Right atrium auricular region (tissue), 2 donors: ENCODE results near the gene ADRM1. TPM values are rescaled to one million over a fixed set of nuclear protein-coding genes. Genes with fewer than 3 reads are reported as not detected.

Experiments used
- DNase-seq: peaks from one replicate; pipeline ENCODE4 v3.0.0-alpha.2; 2019; ENCODE audit warnings: low spot score
- H3K27ac ChIP-seq, 2 donors: fragments of 200-600 bp; sonication (generic); 1 replicate in 1 of 2; 2 replicates in 1 of 2; pipeline ENCODE4 v1.5.1; 2016 to 2019
- H3K27me3 ChIP-seq, 2 donors: fragments of 200-600 bp; sonication (generic); one replicate each; pipeline versions ENCODE4 v1.5.1 to v1.6.0; 2017 to 2019
- H3K36me3 ChIP-seq: fragments of 200-600 bp; sonication (generic); one replicate; pipeline ENCODE4 v1.5.1; 2016
- H3K4me1 ChIP-seq, 2 donors: fragments of 200-600 bp; sonication (generic); one replicate each; pipeline versions ENCODE4 v1.5.1 to v1.6.0; 2017 to 2019
- H3K4me3 ChIP-seq, 2 donors: fragments of 200-600 bp; sonication (generic); 1 replicate in 1 of 2; 2 replicates in 1 of 2; pipeline ENCODE4 v1.5.1; 2017 to 2019; ENCODE audit warnings: mild to moderate bottlenecking in 1 of 2, moderate library complexity in 1 of 2
- H3K9me3 ChIP-seq, 2 donors: fragments of 200-600 bp; sonication (generic); one replicate each; pipeline ENCODE4 v1.5.1; 2019
- total RNA-seq, 2 donors: library from RNA; depleted of rRNA; stranded (reverse); fragments of >200 nt; gene quantifications; one replicate each; pipeline ENCODE4 v1.1.0, GENCODE V29; 2016
- TF ChIP-seq, protein P1 (sequence below), 2 donors: fragments of 200-600 bp; sonication (generic); IDR thresholded peaks; one replicate each; pipeline ENCODE4 v1.5.1; 2019; ENCODE audit warnings: antibody characterized with exemption in 2 of 2

ADRM1 gene
- total RNA-seq, 2 donors from 2014 or later, result 95.9 to 128 TPM

DNA sequence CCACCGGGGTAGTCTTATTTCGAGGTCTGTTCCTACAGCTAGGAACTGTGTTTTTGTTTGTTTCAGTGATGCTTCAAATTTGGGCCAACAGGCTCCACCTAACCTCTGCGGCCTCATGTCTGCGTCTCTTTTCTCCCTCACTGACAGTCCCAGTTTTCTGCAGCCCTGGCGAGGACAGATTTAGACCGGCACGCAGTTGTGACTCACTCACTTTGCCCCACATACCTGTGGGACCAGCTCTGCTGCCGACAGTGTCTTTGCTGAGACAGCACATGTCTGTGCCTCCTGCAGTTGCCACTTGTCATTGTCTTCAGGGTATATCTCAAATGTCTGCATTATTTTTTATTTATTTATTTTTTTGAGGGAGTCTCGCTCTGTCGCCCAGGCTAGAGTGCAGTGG, 35.3 kb upstream of the ADRM1 start:
- H3K4me3 ChIP-seq, result no peak overlapping the region
- H3K4me1 ChIP-seq, result no peaks in the 10 kb centered on the region
- no peak overlapping the region for H3K27ac ChIP-seq
- H3K9me3 ChIP-seq, result no peaks in the 10 kb centered on the region
- no peak for DNase-seq
- H3K36me3 ChIP-seq, result peaks cover 54% of the 10 kb centered on the region
- no peaks in the 10 kb centered on the region for H3K27me3 ChIP-seq
- TF ChIP-seq, protein P1, sequence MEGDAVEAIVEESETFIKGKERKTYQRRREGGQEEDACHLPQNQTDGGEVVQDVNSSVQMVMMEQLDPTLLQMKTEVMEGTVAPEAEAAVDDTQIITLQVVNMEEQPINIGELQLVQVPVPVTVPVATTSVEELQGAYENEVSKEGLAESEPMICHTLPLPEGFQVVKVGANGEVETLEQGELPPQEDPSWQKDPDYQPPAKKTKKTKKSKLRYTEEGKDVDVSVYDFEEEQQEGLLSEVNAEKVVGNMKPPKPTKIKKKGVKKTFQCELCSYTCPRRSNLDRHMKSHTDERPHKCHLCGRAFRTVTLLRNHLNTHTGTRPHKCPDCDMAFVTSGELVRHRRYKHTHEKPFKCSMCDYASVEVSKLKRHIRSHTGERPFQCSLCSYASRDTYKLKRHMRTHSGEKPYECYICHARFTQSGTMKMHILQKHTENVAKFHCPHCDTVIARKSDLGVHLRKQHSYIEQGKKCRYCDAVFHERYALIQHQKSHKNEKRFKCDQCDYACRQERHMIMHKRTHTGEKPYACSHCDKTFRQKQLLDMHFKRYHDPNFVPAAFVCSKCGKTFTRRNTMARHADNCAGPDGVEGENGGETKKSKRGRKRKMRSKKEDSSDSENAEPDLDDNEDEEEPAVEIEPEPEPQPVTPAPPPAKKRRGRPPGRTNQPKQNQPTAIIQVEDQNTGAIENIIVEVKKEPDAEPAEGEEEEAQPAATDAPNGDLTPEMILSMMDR (IDR thresholded peaks at IDR 0.05), result no peak

- Histone ChIP-seq H3K4me1 (no peaks in the 10 kb centered on the region), H3K36me3 (peaks cover 54% of the 10 kb centered on the region), H3K27ac (no peak overlapping the region), H3K4me3 (no peak overlapping the region), H3K27me3 (no peaks in the 10 kb centered on the region), H3K9me3 (no peaks in the 10 kb centered on the region)
- TF ChIP-seq, protein P1 (IDR thresholded peaks at IDR 0.05), result no peak
- DNase-seq, result no peak
Observed at GRCh38 chr20:62268228-62268900, 34.4 kb upstream of the ADRM1 start.

- TF ChIP-seq, protein P1 (IDR thresholded peaks at IDR 0.05), result no peak
- Histone ChIP-seq H3K36me3 (peaks cover 51% of the 10 kb centered on the region), H3K27ac (no peak overlapping the region), H3K9me3 (no peaks in the 10 kb centered on the region), H3K27me3 (no peaks in the 10 kb centered on the region), H3K4me1 (peaks cover 0 to 4% of the 10 kb centered on the region in 2 donors), H3K4me3 (no peak overlapping the region)
- DNase-seq, result no peak
Observed at GRCh38 chr20:62269378-62269777, 33.4 kb upstream of the ADRM1 start.

DNA sequence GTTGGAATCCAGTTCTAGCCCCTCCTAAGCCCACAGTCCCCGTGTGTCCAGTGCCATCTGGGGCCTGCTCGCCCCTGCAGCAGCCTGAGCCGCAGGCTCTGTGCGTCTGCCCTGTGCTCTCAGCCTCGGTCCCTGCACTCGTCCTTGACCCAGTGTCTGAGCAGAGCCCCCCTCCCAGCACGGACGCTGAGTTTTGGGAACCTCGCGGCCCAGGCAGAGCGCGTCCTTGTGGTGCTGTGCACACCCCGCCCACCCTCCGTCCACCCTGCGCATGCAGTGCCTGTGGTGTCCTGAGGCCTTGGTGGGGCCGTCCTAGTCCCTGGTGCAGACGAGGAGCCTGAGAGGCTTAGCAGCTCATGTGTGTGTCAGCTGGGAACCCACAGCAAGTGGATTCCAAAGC, 32.9 kb upstream of the ADRM1 start:
- Histone ChIP-seq H3K27me3 (no peaks in the 10 kb centered on the region), H3K27ac (no peak overlapping the region), H3K4me3 (no peak overlapping the region), H3K9me3 (no peaks in the 10 kb centered on the region), H3K4me1 (peaks cover 0 to 8% of the 10 kb centered on the region in 2 donors), H3K36me3 (peaks cover 46% of the 10 kb centered on the region)
- DNase-seq, result no peak
- TF ChIP-seq, protein P1 (IDR thresholded peaks at IDR 0.05), result no peak

- Histone ChIP-seq H3K9me3 (no peaks in the 10 kb centered on the region), H3K27ac (no peak overlapping the region), H3K36me3 (peaks cover 37% of the 10 kb centered on the region), H3K4me1 (peaks cover 0 to 16% of the 10 kb centered on the region in 2 donors), H3K27me3 (no peaks in the 10 kb centered on the region), H3K4me3 (no peak overlapping the region)
- DNase-seq, result no peak
- TF ChIP-seq, protein P1 (IDR thresholded peaks at IDR 0.05), result no peak
Observed at GRCh38 chr20:62272200-62272599, 30.6 kb upstream of the ADRM1 start.

- Histone ChIP-seq H3K4me3 (no peak overlapping the region), H3K9me3 (no peaks in the 10 kb centered on the region), H3K4me1 (peaks cover 0 to 19% of the 10 kb centered on the region in 2 donors), H3K36me3 (peaks cover 37% of the 10 kb centered on the region), H3K27me3 (no peaks in the 10 kb centered on the region), H3K27ac (no peak overlapping the region)
- no peak for DNase-seq
- TF ChIP-seq, protein P1 (IDR thresholded peaks at IDR 0.05), result no peak
Observed at GRCh38 chr20:62273416-62273815, 29.4 kb upstream of the ADRM1 start.
